ENCODE data around the gene ERH. TPM values are rescaled to one million over a fixed set of nuclear protein-coding genes. Genes with fewer than 3 reads are reported as not detected.

Gene ERH
- total RNA-seq, 1 experiment from 2014 or later, result 50.2 TPM

Other genes starting within 250 kb of the ERH start
- gene DCAF5, start 245.2 kb downstream of the ERH start, total RNA-seq (2014; rRNA removed; shearing (Covaris generic)), result 5.3 and 7.8 TPM in 2 replicates
- gene EXD2, start 206.8 kb downstream of the ERH start, total RNA-seq (2014; rRNA removed; shearing (Covaris generic)), result 3.9 and 4.7 TPM in 2 replicates
- gene GALNT16, start 138.1 kb downstream of the ERH start, total RNA-seq (2014; rRNA removed; shearing (Covaris generic)), result not detected in 2 replicates
- gene SLC39A9, start 393 bp upstream of the ERH start, total RNA-seq (2014; rRNA removed; shearing (Covaris generic)), result 48.0 and 51.4 TPM in 2 replicates
- not detected in 2 replicates for gene PLEKHD1, start 86.4 kb upstream of the ERH start, total RNA-seq (2014; rRNA removed; shearing (Covaris generic))
- not detected in 2 replicates for gene CCDC177, start 176.6 kb upstream of the ERH start, total RNA-seq (2014; rRNA removed; shearing (Covaris generic))
- gene SUSD6, start 213.3 kb upstream of the ERH start, total RNA-seq (2014; rRNA removed; shearing (Covaris generic)), result 6.1 and 10.9 TPM in 2 replicates

All from HT-29 (cell line).